T-helper 2 cell (primary cell): ENCODE data around the gene CLDN16.

Source experiments
- DNase-seq, 5 experiments: peaks; one replicate each; pipeline versions ENCODE4 v3.0.0 to v3.0.0-alpha.2; 2012 to 2022

Gene CLDN16

DNA sequence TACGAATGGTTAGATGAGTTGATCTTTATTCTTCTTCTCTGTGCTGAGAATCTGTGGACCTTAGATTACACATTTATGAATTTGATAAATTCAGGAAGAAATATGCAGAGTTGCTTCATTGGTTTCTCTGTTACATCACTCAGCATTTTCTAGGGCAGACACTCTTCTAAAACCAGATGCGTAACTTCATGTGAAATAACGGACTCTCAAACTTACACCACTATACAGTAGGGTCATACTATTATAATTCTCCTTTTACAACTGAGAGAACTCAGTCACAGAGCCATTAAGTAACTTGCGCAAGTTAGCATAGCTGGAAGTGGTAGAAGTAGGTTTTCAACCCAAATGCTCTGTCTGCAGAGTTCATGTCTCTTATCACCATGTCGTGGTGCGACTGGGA is 56.0 kb downstream of the CLDN16 start:
- no peak for DNase-seq

DNA sequence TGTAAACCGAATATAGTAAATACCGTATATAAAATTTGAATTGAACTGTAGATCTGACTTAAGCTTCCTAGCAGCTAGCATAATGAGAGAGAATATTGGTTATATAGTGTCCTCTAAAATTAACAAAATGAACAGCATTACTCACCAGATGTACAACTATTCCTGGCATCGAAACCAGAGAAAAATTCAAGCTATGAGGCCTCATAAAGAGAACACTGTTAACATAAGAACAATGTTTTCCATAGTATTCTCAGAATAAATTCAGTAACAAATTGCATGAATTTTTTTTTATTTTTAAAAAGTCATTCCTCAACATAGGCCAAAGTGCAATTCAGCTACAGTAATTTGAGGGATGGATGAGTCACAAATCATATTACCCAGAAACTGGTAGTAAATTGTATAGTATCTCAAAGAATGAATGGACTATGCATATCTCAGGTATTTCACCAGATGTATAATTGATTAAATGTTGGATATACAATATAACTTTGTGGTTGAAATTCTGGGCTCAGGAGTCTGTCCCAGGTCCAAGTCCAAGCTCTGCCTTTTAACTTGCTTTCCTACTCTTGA is 56.7 kb downstream of the CLDN16 start:
- DNase-seq: no peak

DNA sequence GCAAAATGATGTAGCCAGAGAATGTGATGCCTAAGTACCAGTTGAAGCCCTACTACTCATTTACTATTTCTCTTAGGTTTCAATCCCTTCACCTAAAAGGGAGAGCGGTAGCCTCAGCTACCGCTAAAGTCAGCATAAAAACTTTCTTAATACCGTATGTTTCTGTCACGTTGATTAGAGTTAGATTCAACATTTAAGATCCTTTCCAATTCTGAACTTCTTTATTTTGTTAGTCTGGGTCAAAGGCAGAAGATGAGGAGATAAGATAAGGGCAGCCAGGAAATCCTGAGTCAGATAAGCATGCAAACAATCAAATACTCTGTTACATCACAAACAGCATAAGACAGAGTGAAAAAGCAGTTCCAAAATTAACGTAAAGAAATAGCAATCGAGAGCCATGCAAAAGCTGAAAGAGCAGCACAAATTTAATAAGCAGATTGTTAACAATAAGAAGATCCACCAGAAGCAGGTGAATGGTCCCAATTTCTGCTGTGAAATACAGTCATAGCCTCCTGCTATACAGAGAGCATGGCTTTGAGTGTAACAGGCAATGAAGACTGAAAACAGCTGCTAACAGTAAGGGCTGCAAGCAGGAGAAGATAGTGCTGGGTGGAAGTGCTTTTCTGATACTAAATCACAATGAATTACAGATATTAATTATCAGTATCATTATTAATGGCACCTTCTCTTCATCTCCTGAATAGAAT is 58.8 kb downstream of the CLDN16 start:
- peak in 1 of 5 experiments; percentile 63 for DNase-seq

DNA sequence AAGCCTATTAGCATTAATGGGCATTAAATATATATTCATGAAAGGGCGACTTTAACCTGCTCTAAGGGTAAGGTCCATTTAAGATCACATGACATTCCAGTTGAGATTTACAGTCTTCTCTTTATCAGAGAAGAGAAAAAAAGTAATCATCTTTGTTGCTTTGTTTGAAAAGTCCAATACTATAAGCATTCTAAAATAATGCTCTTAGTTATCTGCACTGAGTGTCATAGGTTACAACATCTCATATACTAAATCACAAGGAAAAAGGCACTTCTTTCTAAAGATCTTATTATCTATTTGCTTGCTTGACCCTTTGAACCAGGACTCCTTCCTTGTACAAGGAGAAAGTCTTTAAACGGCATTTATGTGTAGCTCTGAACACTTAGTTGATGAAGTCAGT is 60.3 kb downstream of the CLDN16 start:
- DNase-seq: no peak

DNA sequence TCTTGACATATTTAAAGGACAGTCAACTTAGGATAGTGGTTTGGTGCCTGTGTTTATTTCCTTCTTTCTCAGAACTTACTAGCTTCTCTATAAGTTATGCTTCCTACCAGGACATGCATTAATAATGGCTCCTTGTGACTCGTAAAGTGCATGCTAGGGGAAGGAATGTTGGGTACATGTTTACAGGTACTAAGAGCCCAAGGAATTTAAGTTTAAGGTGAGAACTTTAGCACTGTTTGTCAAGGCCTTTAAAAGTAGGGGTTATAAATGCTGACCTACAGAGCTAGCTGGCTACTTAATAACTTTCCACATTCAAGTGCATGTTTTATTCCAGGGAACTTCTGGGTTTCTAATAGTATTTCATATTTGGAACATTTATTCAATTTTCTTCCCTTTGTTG is 61.8 kb downstream of the CLDN16 start, which contains the start of gene TMEM207:
Gene TMEM207 (minus strand): TSS at position 101 of the 400 bp plus-strand sequence. CDS start 92 bp downstream, at position 9.
- no peak for DNase-seq

DNA sequence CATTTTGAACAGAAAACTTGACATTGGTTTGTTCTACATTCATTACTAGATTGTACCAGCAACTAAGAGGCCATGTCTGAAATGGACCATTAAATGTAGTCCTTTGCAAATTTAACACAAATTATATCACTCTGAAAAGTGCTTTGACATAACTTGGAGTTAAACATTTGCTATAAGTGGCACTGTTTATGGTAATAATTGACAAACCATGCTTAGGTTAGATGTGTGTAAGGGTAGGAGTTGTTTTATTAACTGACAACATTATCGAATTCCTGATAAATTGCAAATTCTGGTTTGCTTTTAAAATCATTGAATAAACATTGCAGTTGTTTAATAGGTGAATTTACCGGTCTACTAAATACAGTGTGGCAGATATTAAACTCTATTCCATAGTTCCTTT is 67.9 kb downstream of the CLDN16 start:
- no peak for DNase-seq

DNA sequence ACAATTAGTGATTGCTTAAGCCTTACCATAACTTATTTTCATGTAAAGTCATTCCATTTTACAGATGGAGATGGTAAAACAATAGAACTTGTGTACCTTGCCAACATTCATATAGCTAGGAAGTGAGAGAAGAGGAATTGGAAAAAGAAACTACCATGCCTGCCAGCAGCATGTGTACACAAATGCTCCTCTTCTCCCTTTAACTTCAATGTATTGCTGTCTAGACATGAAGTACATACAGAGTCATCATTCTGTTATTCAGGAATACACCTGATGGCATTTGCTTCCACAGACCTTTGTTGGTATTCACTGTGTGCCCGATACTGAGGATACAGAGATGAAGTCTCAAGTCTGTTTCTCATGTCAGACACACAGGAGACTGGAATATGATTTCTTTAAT is 68.8 kb downstream of the CLDN16 start:
- no peak for DNase-seq

DNA sequence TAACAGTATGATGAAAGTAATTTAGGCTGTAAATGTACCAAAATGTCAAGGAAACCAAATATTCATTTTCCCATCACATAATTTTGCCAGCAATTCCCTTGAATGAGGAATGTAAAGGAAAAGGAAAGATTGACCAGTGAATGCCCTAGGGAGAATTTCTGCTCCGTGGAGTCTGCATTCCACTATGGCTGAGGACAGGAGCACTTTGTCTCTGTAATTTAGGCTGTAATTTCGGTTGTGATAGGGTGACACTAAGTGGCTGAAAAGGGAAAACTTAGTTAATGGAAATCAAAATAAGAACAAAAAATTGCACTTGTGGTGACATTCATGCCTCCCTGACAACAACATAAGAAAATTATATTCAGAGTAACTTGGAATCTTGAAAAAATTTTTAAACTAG is 70.1 kb downstream of the CLDN16 start:
- DNase-seq: no peak
